K562 (cell line): ENCODE data around the gene ELF3.

Experiments used
- ARID2 ChIP-seq: fragments of 450-650 bp; IDR thresholded peaks from 2 replicates; pipeline ENCODE4 v1.6.1; 2017; ENCODE audit warnings: antibody characterized with exemption, mild to moderate bottlenecking
- BRCA1 ChIP-seq, 2 experiments: fragments of 450-650 bp in 1 of 2; sonication (generic) in 1 of 2; formaldehyde crosslinking in 1 of 2; IDR thresholded peaks; 2 replicates each; pipeline versions ENCODE4 v1.5.0 to v1.6.1; 2017 to 2020; ENCODE audit warnings: mild to moderate bottlenecking in 1 of 2, missing genetic modification reagents in 1 of 2
- CTCF ChIP-seq, 3 experiments: IDR thresholded peaks in 2 of 3; conservative IDR thresholded peaks in 1 of 3; 2 replicates each; pipeline ENCODE4 v1.5.1; 2011 to 2012; ENCODE audit warnings: low read length in 3 of 3, mild to moderate bottlenecking in 3 of 3, control low read depth in 2 of 3, improper control_type of control experiment in 1 of 3, inconsistent platforms in 1 of 3, low read depth in 1 of 3, mixed read lengths in 1 of 3, moderate library complexity in 1 of 3; ENCODE audit not compliant: insufficient read depth in 2 of 3
- EZH2 ChIP-seq: IDR thresholded peaks from 2 replicates; pipeline ENCODE4 v1.6.1; 2012; ENCODE audit warnings: low read depth, mild to moderate bottlenecking, inconsistent platforms, low read length, borderline replicate concordance
- MAZ ChIP-seq, 2 experiments: fragments of 450-650 bp in 1 of 2; sonication (generic) in 1 of 2; formaldehyde crosslinking; IDR thresholded peaks in 1 of 2; conservative IDR thresholded peaks in 1 of 2; 2 replicates each; pipeline versions ENCODE4 v1.4.0 to v1.5.0; 2020; ENCODE audit warnings: mild to moderate bottlenecking in 1 of 2, missing genetic modification reagents in 1 of 2
- NCOR1 ChIP-seq: fragments of 450-650 bp; IDR thresholded peaks from 2 replicates; pipeline ENCODE4 v1.6.1; 2016; ENCODE audit warnings: mild to moderate bottlenecking, moderate library complexity
- RCOR1 ChIP-seq, 2 experiments: IDR thresholded peaks; 2 replicates each; pipeline ENCODE4 v1.6.1; 2012; ENCODE audit warnings: low read depth in 2 of 2, low read length in 2 of 2, borderline replicate concordance in 1 of 2, improper control_type of control experiment in 1 of 2
- SP1 ChIP-seq: sonication (generic); formaldehyde crosslinking; IDR thresholded peaks from 2 replicates; pipeline ENCODE4 v1.8.1; 2022; ENCODE audit warnings: mild to moderate bottlenecking, missing genetic modification reagents
- ZFP1 ChIP-seq: fragments of 450-650 bp; formaldehyde crosslinking; IDR thresholded peaks from 2 replicates; pipeline ENCODE4 v1.4.0; 2020; ENCODE audit warnings: mild to moderate bottlenecking, mixed read lengths
- ZNF699 ChIP-seq: fragments of 250-450 bp; sonication (Bioruptor Pico); IDR thresholded peaks from 2 replicates; pipeline ENCODE4 v1.8.0; 2021; ENCODE audit warnings: mild to moderate bottlenecking, moderate library complexity; ENCODE audit not compliant: insufficient replicate concordance
- TF ChIP-seq, protein P1 (sequence below): fragments of 450-650 bp; formaldehyde crosslinking; IDR thresholded peaks from 2 replicates; pipeline ENCODE4 v1.4.0; 2022; ENCODE audit warnings: mild to moderate bottlenecking, moderate library complexity

- no peak for TF ChIP-seq NCOR1
- no peak for TF ChIP-seq RCOR1 (IDR thresholded peaks at IDR 0.05; ENCODE audit: borderline replicate concordance in 1 of 2, low read depth in 2 of 2, low read length in 2 of 2)
- TF ChIP-seq ZNF699 (CRISPR knock-in tag) = no peak
- no peak for TF ChIP-seq SP1
- no peak for TF ChIP-seq ZFP1
- TF ChIP-seq BRCA1 (IDR thresholded peaks at IDR 0.05) = no peak
- no peak for TF ChIP-seq BRCA1 (CRISPR knock-in tag; IDR thresholded peaks at IDR 0.05)
- no peak for TF ChIP-seq EZH2
- no peak for TF ChIP-seq CTCF (IDR thresholded peaks at IDR 0.05 in 2 of 3, conservative IDR thresholded peaks at IDR 0.05 in 1 of 3; ENCODE audit: insufficient read depth in 2 of 3, low read depth in 1 of 3, low read length in 3 of 3)
- no peak for TF ChIP-seq ARID2
- TF ChIP-seq, protein P1, sequence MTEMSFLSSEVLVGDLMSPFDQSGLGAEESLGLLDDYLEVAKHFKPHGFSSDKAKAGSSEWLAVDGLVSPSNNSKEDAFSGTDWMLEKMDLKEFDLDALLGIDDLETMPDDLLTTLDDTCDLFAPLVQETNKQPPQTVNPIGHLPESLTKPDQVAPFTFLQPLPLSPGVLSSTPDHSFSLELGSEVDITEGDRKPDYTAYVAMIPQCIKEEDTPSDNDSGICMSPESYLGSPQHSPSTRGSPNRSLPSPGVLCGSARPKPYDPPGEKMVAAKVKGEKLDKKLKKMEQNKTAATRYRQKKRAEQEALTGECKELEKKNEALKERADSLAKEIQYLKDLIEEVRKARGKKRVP (CRISPR knock-in tag) = no peak
- no peak for TF ChIP-seq MAZ (CRISPR knock-in tag; conservative IDR thresholded peaks at IDR 0.05 in 1 of 2, IDR thresholded peaks at IDR 0.05 in 1 of 2)
Measured at GRCh38 chr1:202023001-202023433, 12.6 kb downstream of the ELF3 start.
